DMS153 treated with DMSO at 0.1 percent for 48 hours (cell line): ENCODE measurements around the gene SUMO3.

Source experiments
- DNase-seq: peaks from one replicate; lab custom pipeline; 2025; ENCODE audit not compliant: unreplicated experiment; lab: John Stamatoyannopoulos, UW

The SUMO3 gene

GRCh38 chr21:44831227-44831860 is 13.5 kb upstream of the SUMO3 start:
- no peak for DNase-seq

DNA sequence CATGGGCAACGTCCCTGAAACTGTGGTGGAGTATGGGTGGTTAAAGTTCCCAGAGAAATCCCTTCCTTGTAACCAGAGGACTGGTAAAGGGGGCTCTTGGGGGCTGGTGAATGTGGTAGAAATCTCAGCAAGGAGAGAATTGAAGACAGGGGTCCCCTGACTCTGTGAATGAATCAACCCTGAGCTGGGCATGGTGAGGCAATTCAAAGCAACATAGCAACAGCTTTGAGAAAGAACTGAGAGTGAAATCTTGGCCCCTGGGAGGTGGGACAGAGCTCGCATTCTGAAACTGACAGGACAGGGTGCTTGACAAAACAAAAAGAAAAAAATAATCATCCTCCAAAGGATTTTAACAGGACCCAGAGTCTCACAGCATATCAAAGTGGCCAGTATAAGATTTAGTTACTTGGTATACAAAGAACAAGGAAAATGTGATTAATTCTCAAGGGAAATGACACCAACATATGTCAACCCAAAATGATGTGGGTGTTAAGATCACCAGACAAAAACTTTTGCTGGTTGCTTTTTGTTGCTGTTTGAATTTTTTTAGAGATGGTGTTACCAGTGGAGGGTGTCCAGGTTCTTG is 11.7 kb upstream of the SUMO3 start:
- no peak for DNase-seq

DNA sequence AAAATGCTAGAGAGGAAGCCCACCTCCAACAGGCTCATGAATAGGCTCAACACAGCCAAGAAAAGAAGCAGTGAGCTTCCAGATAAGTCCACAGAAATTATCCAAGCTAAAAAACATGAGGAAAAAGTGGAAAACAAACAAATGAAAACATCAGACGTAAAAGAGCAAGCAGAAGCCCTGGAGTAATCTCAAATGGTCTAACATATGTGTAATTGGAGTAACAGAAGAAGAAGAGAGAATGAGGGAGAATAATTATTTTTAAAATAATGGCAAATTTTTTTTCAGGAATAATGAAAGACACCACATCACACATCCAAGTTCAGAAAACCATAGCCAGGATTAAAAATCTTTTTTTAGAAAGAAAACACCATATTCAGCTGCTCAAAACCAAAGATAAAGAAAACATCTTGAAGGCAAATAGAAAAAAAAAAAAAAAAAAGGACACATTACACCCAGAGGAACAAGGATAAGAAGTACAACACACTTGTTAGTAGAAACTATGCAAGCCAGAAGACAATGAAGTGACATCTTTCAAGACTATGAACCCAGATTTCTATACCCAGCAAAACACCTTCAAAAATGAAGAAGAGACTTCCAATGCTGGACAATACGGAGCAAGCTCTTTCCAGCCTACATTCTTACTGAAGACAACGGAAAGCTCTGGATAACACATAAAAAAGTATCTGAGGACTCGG is 10.6 kb upstream of the SUMO3 start:
- DNase-seq: no peak

DNA sequence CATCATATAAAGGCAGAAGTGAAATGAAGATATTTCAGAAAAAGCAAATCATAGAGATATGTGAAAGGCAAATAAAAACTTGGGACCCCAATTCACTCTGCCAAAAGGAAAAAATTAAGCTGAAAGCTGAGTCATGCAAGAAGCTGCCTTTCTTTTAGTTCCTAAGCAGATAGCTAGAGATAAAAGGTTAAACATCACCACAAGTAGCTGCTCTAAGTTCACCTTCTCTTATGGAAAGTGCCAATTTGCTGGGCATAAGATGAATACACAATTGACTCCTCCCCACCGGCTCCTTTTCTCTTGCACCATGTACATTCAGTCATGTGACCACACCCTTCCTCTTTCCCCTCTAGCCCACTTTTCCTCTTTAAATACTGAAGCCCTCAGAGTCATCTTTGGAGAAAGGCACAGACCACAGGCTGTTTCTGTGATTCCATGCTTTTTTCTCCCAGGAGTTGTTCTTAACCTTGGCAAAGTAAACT is 5.4 kb upstream of the SUMO3 start:
- DNase-seq: no peak

GRCh38 chr21:44822484-44823178 is 4.8 kb upstream of the SUMO3 start:
- DNase-seq: no peak

DNA sequence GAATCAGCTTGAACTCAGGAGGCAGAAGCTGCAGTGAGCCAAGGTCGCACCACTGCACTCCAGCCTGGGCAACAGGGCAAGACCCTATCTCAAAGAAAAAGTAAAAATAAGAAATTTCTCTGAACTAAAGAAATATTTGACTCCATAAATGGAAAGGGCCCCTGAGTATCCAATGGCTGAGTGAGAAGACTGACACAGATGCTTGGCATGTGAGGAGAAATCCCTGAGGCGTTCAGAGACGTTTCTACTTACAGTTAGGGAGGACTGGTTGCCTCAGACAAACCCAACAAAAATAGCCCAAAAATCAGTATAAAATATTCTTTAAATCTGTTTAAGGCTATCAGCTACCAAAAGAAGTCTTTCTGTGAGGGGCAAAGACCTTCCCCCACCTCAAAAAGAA is 3.0 kb upstream of the SUMO3 start:
- DNase-seq: no peak

DNA sequence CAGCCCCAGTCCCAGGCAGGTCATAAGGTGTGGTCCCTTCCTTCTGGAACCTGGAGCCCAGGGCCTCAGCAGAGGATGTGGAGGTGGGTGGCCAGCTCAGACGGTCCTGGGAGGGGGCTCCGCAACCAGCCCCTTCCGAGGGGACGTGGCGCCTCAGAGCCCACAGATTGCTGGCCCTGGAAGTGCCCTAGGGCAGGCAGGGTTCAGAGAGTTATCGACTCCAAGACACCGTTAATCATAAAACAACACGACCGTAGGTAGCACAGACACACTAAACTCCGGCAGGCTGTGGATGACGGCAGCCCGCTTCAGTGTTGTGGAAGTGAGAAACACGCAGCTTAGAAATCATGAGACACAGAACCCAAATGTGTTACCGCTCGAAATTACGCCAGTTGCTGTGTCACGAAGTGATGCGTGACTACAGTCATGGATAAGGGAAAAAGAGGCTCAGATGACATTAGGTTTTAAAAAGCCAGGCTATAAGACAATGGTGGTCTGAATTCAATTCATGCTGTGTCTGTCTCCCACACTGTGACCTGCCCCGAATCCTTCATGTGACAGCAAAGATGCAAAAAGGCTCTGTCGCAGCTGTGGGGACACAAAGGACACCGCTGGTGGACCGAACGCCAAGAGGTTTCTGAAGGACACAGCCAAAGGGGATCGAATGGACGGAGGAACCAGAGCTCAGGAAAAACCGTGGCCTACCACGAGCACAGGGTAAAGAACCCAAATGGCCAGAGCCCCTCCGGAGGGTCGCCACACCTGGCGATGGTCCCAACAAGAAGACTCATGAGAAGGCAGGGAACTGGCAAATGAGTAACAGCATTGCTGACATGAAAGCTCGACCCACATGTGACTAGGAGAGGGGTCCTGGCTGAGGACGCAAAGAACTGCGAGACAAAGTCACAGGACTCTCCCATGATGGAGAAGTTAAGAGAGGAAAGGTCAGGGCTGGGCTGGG is 1.7 kb upstream of the SUMO3 start:
- no peak for DNase-seq

- DNase-seq: no peak
Measured at GRCh38 chr21:44818640-44819011, 764 bp upstream of the SUMO3 start.

DNA sequence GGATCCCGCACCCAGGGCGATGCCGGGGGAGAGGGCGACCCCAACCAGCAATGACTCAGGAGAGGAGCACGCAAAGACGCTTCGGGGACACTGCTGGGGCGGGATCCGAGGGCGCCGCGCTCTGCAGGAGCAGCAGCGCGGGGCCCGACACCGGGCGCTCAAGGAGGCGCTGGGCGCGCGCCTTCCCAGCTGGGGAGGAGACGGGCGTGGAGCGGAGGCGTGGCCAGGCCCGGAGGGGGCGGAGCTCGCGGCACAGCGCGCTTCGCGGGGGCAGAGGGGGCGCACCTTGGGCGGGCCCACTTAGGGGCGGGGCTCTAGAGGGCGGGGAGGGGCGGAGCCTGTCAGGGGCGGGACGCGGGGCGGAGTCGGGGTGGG is 369 bp downstream of the SUMO3 start:
- DNase-seq: peak; percentile 23

DNA sequence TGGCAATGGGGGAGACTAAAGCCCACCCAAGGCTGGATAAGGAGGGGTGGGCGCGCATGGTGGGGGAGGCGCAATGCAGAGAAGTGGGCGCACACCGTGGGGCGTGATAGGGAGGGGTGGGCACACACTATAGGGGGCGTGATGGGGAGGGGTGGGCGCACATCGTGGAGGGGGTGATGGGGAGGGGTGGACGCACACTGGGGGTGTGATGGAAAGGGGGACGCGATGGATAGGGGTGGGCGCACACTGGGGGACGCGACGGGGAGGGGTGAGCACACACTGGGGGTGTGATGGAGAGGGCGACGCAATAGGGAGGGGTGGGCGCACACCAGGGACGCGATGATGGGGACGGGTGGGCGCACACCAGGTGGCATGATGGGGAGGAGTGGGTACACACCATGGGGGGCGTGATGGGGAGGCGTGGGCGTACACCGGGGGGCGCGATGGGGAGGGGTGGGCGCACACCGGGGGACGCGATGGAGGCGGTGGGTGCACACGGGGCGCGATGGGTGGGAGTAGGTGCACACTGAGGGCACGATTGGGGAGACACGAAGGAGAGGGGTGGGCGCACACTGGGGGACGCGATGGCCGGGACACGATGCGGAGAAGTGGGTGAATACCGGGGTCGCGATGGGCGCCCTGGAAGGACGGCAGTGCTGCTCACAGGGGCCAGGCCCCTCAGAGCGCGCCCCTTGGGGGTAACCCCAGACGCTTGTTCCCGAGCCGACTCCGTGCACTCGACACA is 929 bp downstream of the SUMO3 start:
- no peak for DNase-seq

DNA sequence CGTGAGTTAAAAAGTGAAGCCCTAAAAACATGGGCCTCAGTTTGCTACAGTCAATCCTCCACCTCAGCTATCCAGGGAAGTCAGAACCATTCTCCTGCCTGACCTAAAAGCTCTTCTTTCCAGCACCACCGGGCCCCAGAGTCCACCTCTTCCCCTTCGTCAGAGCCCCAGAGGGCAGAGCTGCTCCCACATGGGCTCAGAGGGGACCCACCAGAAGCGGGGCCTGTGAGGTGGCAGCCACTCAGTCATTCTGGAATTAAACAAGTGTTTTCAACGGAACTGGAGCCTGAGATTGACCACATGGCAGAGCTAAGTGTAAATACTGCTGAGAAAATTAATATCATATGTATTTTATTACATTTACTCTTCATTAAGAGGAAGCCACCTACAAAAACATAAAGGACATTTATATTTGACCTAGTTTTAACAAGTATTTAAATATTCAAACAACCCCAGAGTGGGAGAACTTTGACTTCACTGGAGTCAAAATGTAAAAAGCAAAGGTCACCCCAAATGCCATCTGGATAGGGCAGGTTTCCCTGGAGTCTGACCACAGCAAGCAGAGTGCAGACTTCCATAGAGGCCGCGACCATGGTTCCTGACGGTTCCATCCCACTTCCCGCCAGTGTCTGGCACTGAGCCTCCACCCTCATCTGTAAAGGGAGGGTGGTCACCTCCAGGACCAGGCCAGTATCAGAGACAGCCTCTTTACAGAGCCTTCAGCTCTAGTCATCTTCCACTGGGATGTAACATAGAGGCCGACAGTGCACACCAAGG is 1.8 kb downstream of the SUMO3 start:
- no peak for DNase-seq

GRCh38 chr21:44815225-44815624 is 2.6 kb downstream of the SUMO3 start:
- no peak for DNase-seq

DNA sequence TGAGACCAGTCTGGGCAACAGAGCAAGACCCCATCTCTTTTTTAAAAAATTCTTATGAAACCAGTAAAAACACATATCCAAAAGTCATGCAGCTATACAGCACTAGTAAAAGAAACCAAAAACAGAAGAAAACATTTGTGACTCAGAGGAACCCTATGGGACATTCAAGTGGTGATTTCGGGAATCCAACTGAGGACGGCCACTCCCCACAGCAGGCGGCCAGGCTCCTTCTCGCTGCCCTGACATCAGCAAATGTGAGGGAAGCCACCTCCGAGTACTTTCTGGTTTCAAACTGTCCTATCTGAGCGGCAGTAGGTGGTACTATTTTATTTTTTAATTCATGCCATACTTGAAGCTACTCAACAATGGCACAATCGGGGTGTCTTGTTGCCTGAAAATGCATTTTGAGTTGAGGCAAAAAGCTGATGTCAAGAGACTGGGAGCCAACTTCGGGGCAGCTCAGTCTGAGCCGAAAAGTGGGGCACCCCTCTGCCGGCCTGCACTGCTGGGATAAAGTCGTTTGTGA is 3.3 kb downstream of the SUMO3 start:
- no peak for DNase-seq

- no peak for DNase-seq
Measured at GRCh38 chr21:44813727-44814126, 4.1 kb downstream of the SUMO3 start.

GRCh38 chr21:44813149-44813548 is 4.7 kb downstream of the SUMO3 start:
- no peak for DNase-seq

GRCh38 chr21:44812640-44813039 is 5.2 kb downstream of the SUMO3 start:
- DNase-seq: no peak

DNA sequence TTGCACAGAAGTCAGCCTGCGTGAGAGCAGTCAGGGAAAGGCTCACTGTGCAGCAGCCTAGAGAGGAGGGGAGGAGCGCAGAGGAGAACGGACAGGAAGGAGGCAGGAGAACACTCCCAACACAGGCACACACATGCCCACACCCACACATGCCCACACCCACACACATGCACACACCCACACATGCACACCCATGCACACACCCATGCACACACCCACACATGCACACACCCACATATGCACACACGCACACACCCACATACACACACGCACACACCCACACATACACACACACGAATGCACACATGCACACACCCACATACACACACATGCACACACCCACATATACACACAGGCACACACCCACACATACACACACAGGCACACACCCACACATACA is 7.1 kb downstream of the SUMO3 start:
- DNase-seq: no peak

DNA sequence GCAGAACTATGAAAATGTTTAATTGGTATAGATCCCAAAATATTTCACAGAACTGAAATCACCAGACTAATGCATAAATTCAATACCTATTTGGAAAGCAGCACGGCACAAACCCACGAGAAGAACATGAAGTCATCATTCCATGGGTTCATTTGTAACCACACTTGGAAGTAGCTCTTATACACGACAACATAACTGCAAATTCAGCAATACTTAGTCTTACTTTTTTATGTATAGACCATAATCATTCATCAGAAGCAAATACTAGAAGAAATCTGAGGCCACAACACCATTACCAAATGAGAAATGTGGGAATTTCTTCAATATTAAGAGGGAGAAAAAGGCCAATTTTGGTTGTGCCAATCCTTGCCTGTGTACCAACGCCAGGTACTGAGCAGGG is 12.0 kb downstream of the SUMO3 start:
- DNase-seq: no peak

GRCh38 chr21:44805226-44805625 is 12.6 kb downstream of the SUMO3 start:
- DNase-seq: no peak
